Lower leg skin (tissue), 3 donors: ENCODE results near the gene APOM.

Source experiments
- CTCF ChIP-seq, 3 donors: fragments of 450-650 bp; IDR thresholded peaks; one replicate each; pipeline ENCODE4 v1.5.1; 2016; ENCODE audit warnings: antibody characterized with exemption in 3 of 3, mild to moderate bottlenecking in 3 of 3, moderate library complexity in 2 of 3
- POLR2A ChIP-seq, 2 donors: fragments of 450-650 bp; IDR thresholded peaks; one replicate each; pipeline ENCODE4 v1.6.1; 2016 to 2017; ENCODE audit warnings: antibody characterized with exemption in 2 of 2, mild to moderate bottlenecking in 1 of 2, moderate library complexity in 1 of 2

- TF ChIP-seq CTCF (IDR thresholded peaks at IDR 0.05) (no peak), POLR2A (IDR thresholded peaks at IDR 0.05) (no peak)
Measured at GRCh38 chr6:31706599-31706998, 50.9 kb downstream of the APOM start, which contains the start of gene LY6G6F.
